ENCODE data around the gene SLC35B4.

Gene SLC35B4

GRCh38 chr7:134320201-134320600, 3.5 kb upstream of the SLC35B4 start:
- no peak for TF ChIP-seq CTCF (IDR thresholded peaks at IDR 0.05; ENCODE audit: low read depth, low read length, missing control alignments)
- no peak overlapping the region for H3K4me3 ChIP-seq (ENCODE audit: low read depth, low read length)
- no peak for DNase-seq (ENCODE audit: low read depth)

- no peak for DNase-seq (ENCODE audit: low read depth)
- H3K4me3 ChIP-seq (ENCODE audit: low read depth, low read length) = no peak overlapping the region
- no peak for TF ChIP-seq CTCF (IDR thresholded peaks at IDR 0.05; ENCODE audit: low read depth, low read length, missing control alignments)
These were observed 1.7 kb upstream of the SLC35B4 start for GRCh38 chr7:134318443-134318842.

- H3K4me3 ChIP-seq (ENCODE audit: low read depth, low read length) = no peak overlapping the region; the same call in 1 of the 2 replicates
- no peak for TF ChIP-seq CTCF (IDR thresholded peaks at IDR 0.05; ENCODE audit: low read depth, low read length, missing control alignments)
- no peak for DNase-seq (ENCODE audit: low read depth)
These were observed 704 bp upstream of the SLC35B4 start for GRCh38 chr7:134317434-134317833.

- peak overlapping the region; percentile 87 for H3K4me3 ChIP-seq (ENCODE audit: low read depth, low read length)
- DNase-seq (ENCODE audit: low read depth) = no peak
- TF ChIP-seq CTCF (IDR thresholded peaks at IDR 0.05; ENCODE audit: low read depth, low read length, missing control alignments) = no peak
These were observed 821 bp downstream of the SLC35B4 start for GRCh38 chr7:134315679-134316538.

- no peak for DNase-seq (ENCODE audit: low read depth)
- TF ChIP-seq CTCF (IDR thresholded peaks at IDR 0.05; ENCODE audit: low read depth, low read length, missing control alignments) = no peak
- no peak overlapping the region for H3K4me3 ChIP-seq (ENCODE audit: low read depth, low read length)
These were observed 3.2 kb downstream of the SLC35B4 start for GRCh38 chr7:134313543-134313942.

GRCh38 chr7:134312717-134313116, 4.0 kb downstream of the SLC35B4 start:
- DNase-seq (ENCODE audit: low read depth) = no peak
- TF ChIP-seq CTCF (IDR thresholded peaks at IDR 0.05; ENCODE audit: low read depth, low read length, missing control alignments) = no peak
- no peak overlapping the region for H3K4me3 ChIP-seq (ENCODE audit: low read depth, low read length)

GRCh38 chr7:134311807-134312206, 4.9 kb downstream of the SLC35B4 start:
- H3K4me3 ChIP-seq (ENCODE audit: low read depth, low read length) = no peak overlapping the region
- no peak for TF ChIP-seq CTCF (IDR thresholded peaks at IDR 0.05; ENCODE audit: low read depth, low read length, missing control alignments)
- no peak for DNase-seq (ENCODE audit: low read depth)

All from GM12864 (cell line).